Panc1 (cell line): ENCODE measurements around the gene ST3GAL2. TPM values are rescaled to one million over a fixed set of nuclear protein-coding genes. Genes with fewer than 3 reads are reported as not detected.
"Not testable (repeated sequence)": the region's sequence is repeated elsewhere in the genome, so short reads cannot be mapped to it uniquely, and the experiment has no call there.

ENCODE experiments used
- ATAC-seq: fragments of 200-7000 bp; cut with Tn5 transposase; 2 replicates; pipeline ENCODE4 v1.9.1; 2020; ENCODE audit warnings: mild to moderate bottlenecking, moderate library complexity
- BruUV-seq: library from RNA; stranded (reverse); fragments of 400-500 nt; replicated peaks from 2 replicates; lab custom pipeline; 2021; lab: Mats Ljungman, UMichigan
- CTCF ChIA-PET: fragments of 300-600 bp; sonication (Branson Sonifier 250); formaldehyde crosslinking; loops from one replicate; lab custom pipeline; 2022; ENCODE audit warnings: antibody characterized with exemption; lab: Charles Lee
- POLR2A ChIA-PET: fragments of 300-600 bp; sonication (Branson Sonifier 250); formaldehyde crosslinking; loops from one replicate; lab custom pipeline; 2022; ENCODE audit warnings: antibody characterized with exemption; lab: Charles Lee
- DNase-seq: peaks from one replicate; pipeline ENCODE4 v3.0.0-alpha.2; 2010; ENCODE audit warnings: low read depth, low spot score
- H3K27ac ChIP-seq: 2 replicates; pipeline ENCODE4 v1.5.1; 2011; ENCODE audit warnings: mild to moderate bottlenecking, low read length, inconsistent platforms
- H3K27me3 ChIP-seq: fragments of 200-500 bp; sonication (Bioruptor generic); 2 replicates; pipeline ENCODE4 v1.6.0; 2014; ENCODE audit warnings: low read length, inconsistent platforms; ENCODE audit not compliant: control insufficient read depth, insufficient read depth
- H3K36me3 ChIP-seq: fragments of 200-500 bp; sonication (Bioruptor generic); 2 replicates; pipeline ENCODE4 v1.5.1; 2014; ENCODE audit warnings: inconsistent platforms, mild to moderate bottlenecking, low read length, moderate library complexity; ENCODE audit not compliant: control insufficient read depth, insufficient read depth
- H3K4me1 ChIP-seq: 2 replicates; pipeline ENCODE4 v1.5.1; 2011; ENCODE audit warnings: inconsistent platforms, mild to moderate bottlenecking, low read length, moderate library complexity; ENCODE audit not compliant: control insufficient read depth, insufficient read depth
- H3K4me3 ChIP-seq, 2 experiments: 2 replicates each; pipeline ENCODE4 v1.5.1; 2011 to 2012; ENCODE audit warnings: low read depth in 2 of 2, low read length in 2 of 2, mild to moderate bottlenecking in 2 of 2, inconsistent platforms in 1 of 2, moderate library complexity in 1 of 2
- H3K9me3 ChIP-seq: fragments of 200-500 bp; sonication (Bioruptor generic); 2 replicates; pipeline ENCODE4 v1.5.1; 2014; ENCODE audit warnings: low read depth, mild to moderate bottlenecking, inconsistent platforms, low read length, moderate library complexity; ENCODE audit not compliant: control insufficient read depth, insufficient read depth
- POLR2AphosphoS5 ChIP-seq: IDR thresholded peaks from 2 replicates; pipeline ENCODE4 v1.6.1; 2012; ENCODE audit warnings: mild to moderate bottlenecking, low read depth, low read length, moderate library complexity
- SIN3A ChIP-seq: IDR thresholded peaks from 2 replicates; pipeline ENCODE4 v1.6.1; 2012; ENCODE audit warnings: low read depth, mild to moderate bottlenecking, low read length, moderate library complexity, borderline replicate concordance; ENCODE audit not compliant: insufficient read depth
- TCF7L2 ChIP-seq: IDR thresholded peaks from 2 replicates; pipeline ENCODE4 v1.6.1; 2011; ENCODE audit warnings: mild to moderate bottlenecking, low read depth, low read length, inconsistent platforms
- in situ Hi-C: cut with HindIII; loops from 2 replicates; pipeline ENCODE4 v1.10.0; 2016; ENCODE audit warnings: low sequenced_read_pairs, low pct_unique_long_range_greater_than_20kb
- intact Hi-C: fragments of 100-400 bp; cut with micrococcal nuclease; formaldehyde crosslinking; loops from one replicate; pipeline ENCODE4 v1.10.0; 2022; ENCODE audit not compliant: unreplicated experiment
- total RNA-seq: library from RNA; stranded (reverse); gene quantifications from one replicate; pipeline ENCODE4 v1.2.1, GENCODE V29; 2021; ENCODE audit not compliant: unreplicated experiment
- TF ChIP-seq, protein P1 (sequence below): fragments of 450-650 bp; IDR thresholded peaks from 2 replicates; pipeline ENCODE4 v1.5.1; 2017; ENCODE audit warnings: mild to moderate bottlenecking
- TF ChIP-seq, protein P2 (sequence below), 2 experiments: IDR thresholded peaks; 2 replicates each; pipeline ENCODE4 v1.6.1; 2011 to 2012; ENCODE audit warnings: low read depth in 2 of 2, control low read depth in 1 of 2, low read length in 1 of 2, mild to moderate bottlenecking in 1 of 2, moderate library complexity in 1 of 2; ENCODE audit not compliant: insufficient read depth in 1 of 2

Gene ST3GAL2
- total RNA-seq, 1 experiment from 2014 or later, result 84.2 TPM

DNA sequence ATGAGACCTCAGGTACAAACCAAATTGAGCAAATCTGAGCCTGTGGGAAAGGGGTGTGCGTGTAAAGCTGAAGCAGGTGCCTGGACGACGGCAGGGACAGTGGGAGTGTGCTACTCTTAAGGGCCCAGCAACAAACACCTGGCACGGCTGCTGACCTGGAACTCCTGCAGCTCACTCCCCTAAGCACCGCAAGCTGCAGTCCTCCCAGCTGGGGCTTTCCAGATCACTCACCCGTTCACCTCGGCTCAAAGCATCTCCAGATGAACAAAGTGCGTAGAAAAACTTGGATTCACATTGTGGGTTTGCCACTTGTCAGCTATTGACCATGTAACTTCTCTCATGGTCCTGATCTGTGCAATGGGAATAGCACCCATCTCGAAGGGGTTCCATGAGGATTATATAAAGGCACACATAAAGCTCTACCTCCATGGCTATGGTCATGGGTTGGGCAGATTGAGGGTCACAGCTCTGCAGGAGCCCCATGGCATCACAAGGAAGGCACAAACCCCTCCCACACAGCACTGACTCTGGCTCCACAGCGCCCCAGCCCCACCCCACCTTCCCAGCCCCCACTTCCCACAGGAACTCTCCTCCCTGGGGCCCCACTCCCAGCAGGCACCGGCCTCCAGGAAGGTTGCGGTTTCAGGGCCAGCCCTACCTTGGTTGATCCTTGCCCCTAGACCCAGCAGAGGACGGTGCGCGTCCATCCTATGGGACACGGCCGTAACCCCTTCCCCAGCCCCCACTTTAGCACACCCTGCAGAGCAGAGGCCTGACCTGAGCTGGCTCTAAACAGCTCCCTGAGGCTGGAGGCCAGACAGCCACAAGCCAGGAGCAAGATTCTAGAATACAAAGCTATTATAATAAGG is 21.9 kb downstream of the ST3GAL2 start:
- ChIA-PET CTCF (interaction anchor here (0.6 kb wide), 1 partner anchor 117 kb away, joined by 4 read pairs; no protein-coding TSS in a partner anchor), POLR2A (no interaction called here)
- Histone ChIP-seq H3K27ac (peak overlapping the region; percentile 65), H3K36me3 (no peaks in the 10 kb centered on the region), H3K9me3 (no peaks in the 10 kb centered on the region), H3K4me3 (no peak overlapping the region), H3K4me1 (peaks cover 56% of the 10 kb centered on the region), H3K27me3 (no peaks in the 10 kb centered on the region)
- intact Hi-C loops, result no loop called here
- no peak for DNase-seq
- no peak for ATAC-seq
- BruUV-seq, result no TSS peak
- in situ Hi-C loops, result no loop called here
- TF ChIP-seq, protein P1, sequence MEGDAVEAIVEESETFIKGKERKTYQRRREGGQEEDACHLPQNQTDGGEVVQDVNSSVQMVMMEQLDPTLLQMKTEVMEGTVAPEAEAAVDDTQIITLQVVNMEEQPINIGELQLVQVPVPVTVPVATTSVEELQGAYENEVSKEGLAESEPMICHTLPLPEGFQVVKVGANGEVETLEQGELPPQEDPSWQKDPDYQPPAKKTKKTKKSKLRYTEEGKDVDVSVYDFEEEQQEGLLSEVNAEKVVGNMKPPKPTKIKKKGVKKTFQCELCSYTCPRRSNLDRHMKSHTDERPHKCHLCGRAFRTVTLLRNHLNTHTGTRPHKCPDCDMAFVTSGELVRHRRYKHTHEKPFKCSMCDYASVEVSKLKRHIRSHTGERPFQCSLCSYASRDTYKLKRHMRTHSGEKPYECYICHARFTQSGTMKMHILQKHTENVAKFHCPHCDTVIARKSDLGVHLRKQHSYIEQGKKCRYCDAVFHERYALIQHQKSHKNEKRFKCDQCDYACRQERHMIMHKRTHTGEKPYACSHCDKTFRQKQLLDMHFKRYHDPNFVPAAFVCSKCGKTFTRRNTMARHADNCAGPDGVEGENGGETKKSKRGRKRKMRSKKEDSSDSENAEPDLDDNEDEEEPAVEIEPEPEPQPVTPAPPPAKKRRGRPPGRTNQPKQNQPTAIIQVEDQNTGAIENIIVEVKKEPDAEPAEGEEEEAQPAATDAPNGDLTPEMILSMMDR, result no peak
- TF ChIP-seq TCF7L2, result no peak
- TF ChIP-seq, protein P2, sequence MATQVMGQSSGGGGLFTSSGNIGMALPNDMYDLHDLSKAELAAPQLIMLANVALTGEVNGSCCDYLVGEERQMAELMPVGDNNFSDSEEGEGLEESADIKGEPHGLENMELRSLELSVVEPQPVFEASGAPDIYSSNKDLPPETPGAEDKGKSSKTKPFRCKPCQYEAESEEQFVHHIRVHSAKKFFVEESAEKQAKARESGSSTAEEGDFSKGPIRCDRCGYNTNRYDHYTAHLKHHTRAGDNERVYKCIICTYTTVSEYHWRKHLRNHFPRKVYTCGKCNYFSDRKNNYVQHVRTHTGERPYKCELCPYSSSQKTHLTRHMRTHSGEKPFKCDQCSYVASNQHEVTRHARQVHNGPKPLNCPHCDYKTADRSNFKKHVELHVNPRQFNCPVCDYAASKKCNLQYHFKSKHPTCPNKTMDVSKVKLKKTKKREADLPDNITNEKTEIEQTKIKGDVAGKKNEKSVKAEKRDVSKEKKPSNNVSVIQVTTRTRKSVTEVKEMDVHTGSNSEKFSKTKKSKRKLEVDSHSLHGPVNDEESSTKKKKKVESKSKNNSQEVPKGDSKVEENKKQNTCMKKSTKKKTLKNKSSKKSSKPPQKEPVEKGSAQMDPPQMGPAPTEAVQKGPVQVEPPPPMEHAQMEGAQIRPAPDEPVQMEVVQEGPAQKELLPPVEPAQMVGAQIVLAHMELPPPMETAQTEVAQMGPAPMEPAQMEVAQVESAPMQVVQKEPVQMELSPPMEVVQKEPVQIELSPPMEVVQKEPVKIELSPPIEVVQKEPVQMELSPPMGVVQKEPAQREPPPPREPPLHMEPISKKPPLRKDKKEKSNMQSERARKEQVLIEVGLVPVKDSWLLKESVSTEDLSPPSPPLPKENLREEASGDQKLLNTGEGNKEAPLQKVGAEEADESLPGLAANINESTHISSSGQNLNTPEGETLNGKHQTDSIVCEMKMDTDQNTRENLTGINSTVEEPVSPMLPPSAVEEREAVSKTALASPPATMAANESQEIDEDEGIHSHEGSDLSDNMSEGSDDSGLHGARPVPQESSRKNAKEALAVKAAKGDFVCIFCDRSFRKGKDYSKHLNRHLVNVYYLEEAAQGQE (IDR thresholded peaks at IDR 0.05; ENCODE audit: insufficient read depth in 1 of 2, low read depth in 2 of 2, low read length in 1 of 2), result no peak
- no peak for TF ChIP-seq POLR2AphosphoS5
- TF ChIP-seq SIN3A, result no peak

DNA sequence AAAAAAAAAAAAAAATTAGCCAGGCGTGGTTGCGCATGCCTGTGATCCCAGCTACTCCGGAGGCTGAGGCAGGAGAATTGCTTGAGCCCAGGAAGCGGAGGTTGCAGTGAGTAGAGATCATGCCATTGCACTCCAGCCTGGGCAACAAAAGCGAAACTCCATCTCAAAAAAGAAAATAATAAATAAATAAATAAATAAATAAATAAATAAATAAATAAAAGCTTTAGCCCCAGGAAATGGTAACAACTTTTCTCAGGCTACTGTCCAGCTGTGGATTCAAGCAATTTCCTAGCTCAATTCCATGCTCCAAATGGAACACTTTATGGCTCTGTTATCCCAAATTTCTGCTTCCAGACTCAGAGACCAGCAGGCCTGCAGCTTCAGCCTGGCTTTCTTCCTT is 25.3 kb downstream of the ST3GAL2 start:
- DNase-seq, H3K27me3 ChIP-seq, H3K4me3 ChIP-seq, H3K27ac ChIP-seq, H3K9me3 ChIP-seq, ATAC-seq, in situ Hi-C loops, H3K36me3 ChIP-seq, CTCF ChIA-PET, BruUV-seq, intact Hi-C loops: not testable (repeated sequence)
- H3K4me1 ChIP-seq, result peaks cover 32% of the 10 kb centered on the region
- POLR2A ChIA-PET, result interaction anchor here (0.6 kb wide), 1 partner anchor 56 kb away, joined by 12 read pairs; no protein-coding TSS in a partner anchor

DNA sequence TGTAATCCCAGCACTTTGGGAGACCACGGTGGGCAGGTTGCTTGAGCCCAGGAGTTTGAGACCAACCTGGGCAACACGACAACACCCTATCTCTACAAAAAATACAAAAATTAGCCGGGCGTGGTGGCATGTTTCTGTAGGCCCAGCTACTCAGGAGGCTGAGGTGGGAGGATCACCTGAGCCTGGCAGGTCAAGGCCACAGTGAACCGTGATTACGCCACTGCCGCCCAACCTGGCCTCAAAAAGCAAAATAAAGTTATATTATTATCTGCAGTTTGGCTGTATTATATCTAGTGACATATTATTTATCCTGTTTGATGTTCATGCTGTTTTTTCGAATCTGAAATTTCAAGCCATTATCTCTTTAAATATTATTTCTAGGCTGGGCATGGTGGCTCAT is 26.5 kb downstream of the ST3GAL2 start:
- POLR2A ChIA-PET, result no interaction called here
- BruUV-seq, result no TSS peak

More for the DNA sequence above, 26.5 kb downstream of the ST3GAL2 start:
- in situ Hi-C loops (no loop called here), intact Hi-C loops (no loop called here)
- no peak for TF ChIP-seq SIN3A
- ATAC-seq (no peak), DNase-seq (no peak)
- no peaks in the 10 kb centered on the region for H3K9me3 ChIP-seq
- no peak overlapping the region for H3K4me3 ChIP-seq
- no peaks in the 10 kb centered on the region for H3K36me3 ChIP-seq
- peaks cover 20% of the 10 kb centered on the region for H3K4me1 ChIP-seq
- CTCF ChIA-PET, result interaction anchor here (0.6 kb wide), 1 partner anchor 24 kb away, joined by 3 read pairs; no protein-coding TSS in a partner anchor
- H3K27me3 ChIP-seq, result no peaks in the 10 kb centered on the region
- H3K27ac ChIP-seq, result no peak overlapping the region
